Breast epithelium (tissue), 4 donors: ENCODE results near the gene ADGRB2. TPM values are rescaled to one million over a fixed set of nuclear protein-coding genes. Genes with fewer than 3 reads are reported as not detected.

ENCODE experiments used
- DNase-seq, 2 donors: peaks; one replicate each; pipeline ENCODE4 v3.0.0-alpha.2; 2019; ENCODE audit warnings: low spot score in 2 of 2
- H3K27ac ChIP-seq, 2 donors: fragments of 200-600 bp; sonication (generic) in 1 of 2; one replicate each; pipeline ENCODE4 v1.5.1; 2016 to 2019; ENCODE audit warnings: mild to moderate bottlenecking in 1 of 2
- H3K27me3 ChIP-seq, 2 donors: fragments of 200-600 bp; sonication (generic) in 1 of 2; one replicate each; pipeline versions ENCODE4 v1.5.1 to v1.6.0; 2017 to 2019; ENCODE audit warnings: control low read depth in 1 of 2, mild to moderate bottlenecking in 1 of 2
- H3K36me3 ChIP-seq: fragments of 200-600 bp; one replicate; pipeline ENCODE4 v1.5.1; 2019
- H3K4me1 ChIP-seq, 2 donors: fragments of 200-600 bp; sonication (generic); one replicate each; pipeline ENCODE4 v1.5.1; 2016 to 2019; ENCODE audit warnings: control low read depth in 1 of 2
- H3K4me3 ChIP-seq, 3 donors: fragments of 200-600 bp; sonication (generic); 1 replicate in 2 of 3; 2 replicates in 1 of 3; pipeline ENCODE4 v1.5.1; 2016 to 2019; ENCODE audit warnings: mild to moderate bottlenecking in 3 of 3, moderate library complexity in 2 of 3
- H3K9me3 ChIP-seq, 2 donors: fragments of 200-600 bp; sonication (generic) in 1 of 2; one replicate each; pipeline ENCODE4 v1.5.1; 2016 to 2019; ENCODE audit warnings: control low read depth in 1 of 2
- POLR2A ChIP-seq: fragments of 450-650 bp; IDR thresholded peaks from one replicate; pipeline ENCODE4 v1.6.1; 2016; ENCODE audit warnings: antibody characterized with exemption, mild to moderate bottlenecking, moderate library complexity
- POLR2AphosphoS5 ChIP-seq, 3 donors: sonication (generic); formaldehyde crosslinking; IDR thresholded peaks; one replicate each; pipeline ENCODE4 v1.6.1; 2017; ENCODE audit warnings: antibody characterized with exemption in 3 of 3
- intact Hi-C: fragments of 100-400 bp; cut with DNase I; formaldehyde crosslinking; loops from one replicate; pipeline ENCODE4 v1.15.1; 2023; ENCODE audit warnings: low total_unique reads
- total RNA-seq, 3 donors: library from RNA; depleted of rRNA; stranded (reverse); fragments of >200 nt; gene quantifications; one replicate each; pipeline ENCODE4 v1.1.0, GENCODE V29; 2016
- TF ChIP-seq, protein P1 (sequence below), 3 donors: fragments of 450-650 bp; IDR thresholded peaks; one replicate each; pipeline ENCODE4 v1.5.1; 2016 to 2017; ENCODE audit warnings: antibody characterized with exemption in 3 of 3, mild to moderate bottlenecking in 3 of 3, moderate library complexity in 3 of 3

Gene ADGRB2
- total RNA-seq, 3 donors from 2014 or later: 1.3 to 4.9 (median 2.9) TPM

- no peaks in the 10 kb centered on the region for H3K36me3 ChIP-seq
- TF ChIP-seq POLR2AphosphoS5 (IDR thresholded peaks at IDR 0.05) (no peak), POLR2A (no peak)
- TF ChIP-seq, protein P1, sequence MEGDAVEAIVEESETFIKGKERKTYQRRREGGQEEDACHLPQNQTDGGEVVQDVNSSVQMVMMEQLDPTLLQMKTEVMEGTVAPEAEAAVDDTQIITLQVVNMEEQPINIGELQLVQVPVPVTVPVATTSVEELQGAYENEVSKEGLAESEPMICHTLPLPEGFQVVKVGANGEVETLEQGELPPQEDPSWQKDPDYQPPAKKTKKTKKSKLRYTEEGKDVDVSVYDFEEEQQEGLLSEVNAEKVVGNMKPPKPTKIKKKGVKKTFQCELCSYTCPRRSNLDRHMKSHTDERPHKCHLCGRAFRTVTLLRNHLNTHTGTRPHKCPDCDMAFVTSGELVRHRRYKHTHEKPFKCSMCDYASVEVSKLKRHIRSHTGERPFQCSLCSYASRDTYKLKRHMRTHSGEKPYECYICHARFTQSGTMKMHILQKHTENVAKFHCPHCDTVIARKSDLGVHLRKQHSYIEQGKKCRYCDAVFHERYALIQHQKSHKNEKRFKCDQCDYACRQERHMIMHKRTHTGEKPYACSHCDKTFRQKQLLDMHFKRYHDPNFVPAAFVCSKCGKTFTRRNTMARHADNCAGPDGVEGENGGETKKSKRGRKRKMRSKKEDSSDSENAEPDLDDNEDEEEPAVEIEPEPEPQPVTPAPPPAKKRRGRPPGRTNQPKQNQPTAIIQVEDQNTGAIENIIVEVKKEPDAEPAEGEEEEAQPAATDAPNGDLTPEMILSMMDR (IDR thresholded peaks at IDR 0.05): no peak
- no peak for DNase-seq
- no peak overlapping the region for H3K4me3 ChIP-seq
- no peaks in the 10 kb centered on the region for H3K27me3 ChIP-seq
- H3K27ac ChIP-seq: no peak overlapping the region
- intact Hi-C loops: loop anchor here (5.0 kb wide), 1 partner anchor 39 kb away; no protein-coding TSS in a partner anchor
- H3K9me3 ChIP-seq: no peaks in the 10 kb centered on the region
- H3K4me1 ChIP-seq: peaks cover 12 to 19% of the 10 kb centered on the region in 2 donors
Observed at GRCh38 chr1:31706384-31707058, 57.6 kb downstream of the ADGRB2 start.

DNA sequence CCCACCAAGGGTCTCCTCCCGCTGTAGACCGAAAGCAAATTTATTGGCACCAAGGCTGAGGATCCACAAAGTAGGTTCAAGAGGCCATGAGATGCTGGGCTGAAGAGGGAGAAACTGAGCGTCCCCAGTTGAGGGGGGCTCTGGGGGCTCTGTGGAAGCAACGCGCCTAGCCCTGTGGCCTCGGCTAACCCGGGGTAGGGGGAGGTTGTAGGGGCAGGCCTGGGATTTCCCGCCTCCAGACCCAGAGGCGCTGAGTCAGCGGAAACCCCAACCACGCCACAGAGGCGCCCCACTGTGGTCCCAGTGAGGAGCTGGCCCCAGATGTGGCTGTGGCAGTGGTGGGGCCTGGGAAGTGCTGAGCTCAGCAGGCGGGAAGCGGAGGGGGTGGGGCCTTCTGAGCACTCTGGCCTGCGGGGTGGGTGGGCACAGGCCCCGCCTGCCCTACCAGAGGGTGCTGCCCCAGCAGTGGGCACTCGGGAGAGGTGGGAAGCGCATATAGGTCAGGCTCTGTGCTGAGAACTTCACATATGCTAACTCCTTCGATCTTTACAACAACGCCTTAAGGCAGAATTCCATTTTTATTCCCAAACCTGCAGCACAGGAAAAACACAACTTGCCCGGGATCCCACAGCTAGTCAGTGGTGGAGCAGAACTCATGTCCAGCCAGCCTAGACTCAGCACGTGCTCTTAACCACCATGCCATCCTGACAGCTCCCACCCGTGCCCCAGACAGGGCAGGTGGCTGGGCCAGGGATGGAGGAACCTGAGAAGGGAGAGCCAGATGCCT is 58.9 kb downstream of the ADGRB2 start:
- peaks cover 22 to 31% of the 10 kb centered on the region in 2 donors for H3K4me1 ChIP-seq
- no peaks in the 10 kb centered on the region for H3K27me3 ChIP-seq
- TF ChIP-seq POLR2AphosphoS5 (IDR thresholded peaks at IDR 0.05) (peak in 1 of 3 donors; percentile 7), POLR2A (no peak)
- TF ChIP-seq, protein P1 (IDR thresholded peaks at IDR 0.05): no peak
- intact Hi-C loops: loop anchor here (5.0 kb wide), 1 partner anchor 38 kb away; no protein-coding TSS in a partner anchor
- H3K36me3 ChIP-seq: no peaks in the 10 kb centered on the region
- H3K27ac ChIP-seq: peak overlapping the region; percentile 93 to 95
- peak overlapping the region; percentile 6 to 67 (median 49) for H3K4me3 ChIP-seq
- DNase-seq: peak in 1 of 2 donors; percentile 32
- H3K9me3 ChIP-seq: no peaks in the 10 kb centered on the region

GRCh38 chr1:31704271-31705079 is 59.7 kb downstream of the ADGRB2 start:
- Histone ChIP-seq H3K27me3 (no peaks in the 10 kb centered on the region), H3K4me3 (peak overlapping the region; percentile 49 to 67 (median 55)), H3K9me3 (no peaks in the 10 kb centered on the region), H3K36me3 (no peaks in the 10 kb centered on the region), H3K4me1 (peaks cover 30 to 39% of the 10 kb centered on the region in 2 donors), H3K27ac (peak overlapping the region; percentile 93 to 95)
- intact Hi-C loops: loop anchor here (5.0 kb wide), 1 partner anchor 37 kb away; no protein-coding TSS in a partner anchor
- no peak for DNase-seq
- TF ChIP-seq POLR2A (no peak), POLR2AphosphoS5 (IDR thresholded peaks at IDR 0.05) (peak in 1 of 3 donors; percentile 7)

GRCh38 chr1:31703431-31704270 is 60.5 kb downstream of the ADGRB2 start, which contains the start of gene COL16A1:
Gene COL16A1, minus strand, starts transcription at chr1:31704017. Its CDS starts 1,824 bp downstream, at chr1:31702193.
- Histone ChIP-seq H3K4me3 (peak within 1 kb of the TSS; percentile 49 to 67 (median 55)), H3K9me3 (no peaks in the 10 kb centered on the region), H3K27me3 (no peaks in the 10 kb centered on the region), H3K36me3 (no peaks in the 10 kb centered on the region), H3K4me1 (peaks cover 32 to 45% of the 10 kb centered on the region in 2 donors), H3K27ac (peak within 1 kb of the TSS; percentile 93 to 95)
- intact Hi-C loops: no loop called here
- DNase-seq: peak; percentile 59 to 64
- TF ChIP-seq POLR2A: peak; percentile 40
- TF ChIP-seq POLR2AphosphoS5 (IDR thresholded peaks at IDR 0.05): peak; percentile 60 to 84 (median 70)
- TF ChIP-seq, protein P1 (IDR thresholded peaks at IDR 0.05): no peak
